ENCODE data around the gene FBXO2. TPM values are rescaled to one million over a fixed set of nuclear protein-coding genes. Genes with fewer than 3 reads are reported as not detected.

Gene FBXO2
- total and polyA plus RNA-seq, 5 experiments from 2014 or later = 2.3 to 5.4 (median 3.6) TPM

GRCh38 chr1:11691928-11692711, 37.9 kb upstream of the FBXO2 start:
- Mint-ChIP-seq H3K27ac (peak overlapping the region in 3 of 10 donors; percentile 48 to 80 (median 68)), H3K36me3 (peaks cover 0 to 5% (median 0%) of the 10 kb centered on the region in 3 donors), H3K4me3 (peak overlapping the region; percentile 70 to 90 (median 79)), H3K9me3 (no peaks in the 10 kb centered on the region), H3K4me1 (peaks cover 15 to 39% (median 33%) of the 10 kb centered on the region in 4 donors), H3K27me3 (peaks cover 19 to 57% (median 31%) of the 10 kb centered on the region in 5 donors)
- POLR2A ChIA-PET = no interaction called here
- ATAC-seq (no peak), DNase-seq (no peak)

GRCh38 chr1:11691302-11691914, 37.2 kb upstream of the FBXO2 start, which contains the start of gene DRAXIN:
DRAXIN (plus strand) TSS chr1:11691710; CDS start chr1:11706259, 14,549 bp downstream.
- peaks cover 19 to 59% (median 31%) of the 10 kb centered on the region in 5 donors for H3K27me3 Mint-ChIP-seq
- peaks cover 0 to 5% (median 0%) of the 10 kb centered on the region in 3 donors for H3K36me3 Mint-ChIP-seq
- peak within 1 kb of the TSS; percentile 70 to 90 (median 80) for H3K4me3 Mint-ChIP-seq
- DNase-seq = peak in 2 of 10 donors; percentile 13 to 15
- POLR2A ChIA-PET = interaction anchor here (0.7 to 1.2 kb wide), 3 partner anchors 28 to 477 kb away, joined by 3 read pairs; no protein-coding TSS in a partner anchor
- ATAC-seq = peak; percentile 40 to 51
- H3K27ac Mint-ChIP-seq = peak within 1 kb of the TSS in 5 of 10 donors; percentile 31 to 80 (median 48)
- H3K4me1 Mint-ChIP-seq = peaks cover 15 to 39% (median 32%) of the 10 kb centered on the region in 4 donors
- no peaks in the 10 kb centered on the region for H3K9me3 Mint-ChIP-seq

GRCh38 chr1:11690397-11691301, 36.4 kb upstream of the FBXO2 start:
- DNase-seq = no peak
- peaks cover 15 to 39% (median 32%) of the 10 kb centered on the region in 4 donors for H3K4me1 Mint-ChIP-seq
- no peaks in the 10 kb centered on the region for H3K9me3 Mint-ChIP-seq
- H3K4me3 Mint-ChIP-seq = peak overlapping the region; percentile 45 to 83 (median 74)
- H3K36me3 Mint-ChIP-seq = peaks cover 0 to 5% (median 0%) of the 10 kb centered on the region in 3 donors
- ATAC-seq = peak; percentile 2 to 11
- peak overlapping the region in 2 of 10 donors; percentile 31 to 41 for H3K27ac Mint-ChIP-seq
- POLR2A ChIA-PET = interaction anchor here (0.6 to 1.2 kb wide), 6 partner anchors 9 to 478 kb away, joined by 3 to 4 read pairs (median 3); no protein-coding TSS in a partner anchor
- H3K27me3 Mint-ChIP-seq = peaks cover 20 to 65% (median 31%) of the 10 kb centered on the region in 5 donors

- Mint-ChIP-seq H3K27me3 (peaks cover 20 to 59% (median 31%) of the 10 kb centered on the region in 5 donors), H3K27ac (no peak overlapping the region), H3K4me1 (peaks cover 15 to 32% (median 26%) of the 10 kb centered on the region in 4 donors), H3K36me3 (peaks cover 0 to 5% (median 0%) of the 10 kb centered on the region in 3 donors), H3K4me3 (no peak overlapping the region), H3K9me3 (no peaks in the 10 kb centered on the region)
- POLR2A ChIA-PET = no interaction called here
- no peak for ATAC-seq
- DNase-seq = no peak
Observed at GRCh38 chr1:11688506-11688905, 34.3 kb upstream of the FBXO2 start.

- POLR2A ChIA-PET = no interaction called here
- Mint-ChIP-seq H3K36me3 (peaks cover 0 to 3% (median 0%) of the 10 kb centered on the region in 3 donors), H3K4me1 (peaks cover 4 to 14% (median 10%) of the 10 kb centered on the region in 4 donors), H3K9me3 (no peaks in the 10 kb centered on the region), H3K27ac (no peak overlapping the region), H3K4me3 (no peak overlapping the region), H3K27me3 (peaks cover 13 to 37% (median 18%) of the 10 kb centered on the region in 5 donors)
- no peak for DNase-seq
- no peak for ATAC-seq
Observed at GRCh38 chr1:11685210-11685752, 31.1 kb upstream of the FBXO2 start.

GRCh38 chr1:11684070-11684469, 29.8 kb upstream of the FBXO2 start:
- ATAC-seq = no peak
- Mint-ChIP-seq H3K27me3 (peaks cover 5 to 25% (median 11%) of the 10 kb centered on the region in 5 donors), H3K36me3 (no peaks in the 10 kb centered on the region), H3K27ac (peak overlapping the region in 1 of 10 donors; percentile 52), H3K4me3 (no peak overlapping the region), H3K9me3 (no peaks in the 10 kb centered on the region), H3K4me1 (peaks cover 2 to 20% (median 13%) of the 10 kb centered on the region in 4 donors)
- DNase-seq = no peak
- POLR2A ChIA-PET = interaction anchor here (3.8 kb wide), 1 partner anchor 35 kb away, joined by 30 read pairs; no protein-coding TSS in a partner anchor

- peak overlapping the region in 3 of 10 donors; percentile 24 to 59 (median 45) for H3K4me3 Mint-ChIP-seq
- no peak overlapping the region for H3K27ac Mint-ChIP-seq
Observed at GRCh38 chr1:11682799-11683198, 28.6 kb upstream of the FBXO2 start.

GRCh38 chr1:11682287-11682771, 28.1 kb upstream of the FBXO2 start:
- DNase-seq = no peak
- no peak for ATAC-seq
- Mint-ChIP-seq H3K27ac (peak overlapping the region in 6 of 10 donors; percentile 13 to 83 (median 52)), H3K4me1 (peaks cover 4 to 25% (median 16%) of the 10 kb centered on the region in 4 donors), H3K36me3 (peaks cover 0 to 8% (median 0%) of the 10 kb centered on the region in 3 donors), H3K9me3 (no peaks in the 10 kb centered on the region), H3K4me3 (peak overlapping the region in 9 of 10 donors; percentile 39 to 98 (median 87)), H3K27me3 (peaks cover 0 to 8% (median 3%) of the 10 kb centered on the region in 5 donors)
- POLR2A ChIA-PET = interaction anchor here (0.9 to 3.8 kb wide), 9 partner anchors 8 to 54 kb away, joined by 3 to 30 read pairs (median 4); partner anchors contain the start of genes AGTRAP and FBXO6

More at GRCh38 chr1:11682799-11683198, 28.6 kb upstream of the FBXO2 start:
- ATAC-seq (no peak), DNase-seq (no peak)
- POLR2A ChIA-PET = interaction anchor here (0.9 to 3.8 kb wide), 4 partner anchors 12 to 48 kb away, joined by 3 to 30 read pairs (median 12); partner anchors contain the start of gene FBXO6
- Mint-ChIP-seq H3K4me1 (peaks cover 4 to 25% (median 16%) of the 10 kb centered on the region in 4 donors), H3K9me3 (no peaks in the 10 kb centered on the region), H3K27me3 (peaks cover 3 to 12% (median 6%) of the 10 kb centered on the region in 5 donors), H3K36me3 (peaks cover 0 to 8% (median 0%) of the 10 kb centered on the region in 3 donors)

- POLR2A ChIA-PET = interaction anchor here (0.9 to 3.8 kb wide), 7 partner anchors 9 to 55 kb away, joined by 3 to 30 read pairs (median 4); partner anchors contain the start of genes AGTRAP and FBXO6
- ATAC-seq (peak; percentile 86), DNase-seq (peak; percentile 82 to 95 (median 88))
- Mint-ChIP-seq H3K36me3 (peaks cover 0 to 8% (median 0%) of the 10 kb centered on the region in 3 donors), H3K4me1 (peaks cover 4 to 25% (median 16%) of the 10 kb centered on the region in 4 donors), H3K27ac (peak within 1 kb of the TSS; percentile 61 to 95 (median 92)), H3K9me3 (no peaks in the 10 kb centered on the region), H3K4me3 (peak within 1 kb of the TSS; percentile 85 to 99 (median 92)), H3K27me3 (peaks cover 0 to 4% (median 2%) of the 10 kb centered on the region in 5 donors)
Observed at GRCh38 chr1:11681071-11681771, 27.0 kb upstream of the FBXO2 start, which contains the start of gene MAD2L2. MAD2L2 (minus strand) TSS chr1:11681148; CDS start chr1:11680601, 547 bp downstream.

- peak in 1 of 10 donors; percentile 32 for DNase-seq
- Mint-ChIP-seq H3K27ac (peak overlapping the region in 8 of 10 donors; percentile 11 to 95 (median 70)), H3K27me3 (no peaks in the 10 kb centered on the region), H3K4me3 (peak overlapping the region; percentile 80 to 98 (median 84)), H3K4me1 (peaks cover 4 to 25% (median 16%) of the 10 kb centered on the region in 4 donors), H3K9me3 (no peaks in the 10 kb centered on the region), H3K36me3 (peaks cover 0 to 15% (median 0%) of the 10 kb centered on the region in 3 donors)
- peak in 1 of 2 donors; percentile 13 for ATAC-seq
- POLR2A ChIA-PET = interaction anchor here (0.7 to 3.8 kb wide), 4 partner anchors 16 to 620 kb away, joined by 3 to 30 read pairs (median 13); partner anchors contain the start of gene FBXO6
Observed at GRCh38 chr1:11680270-11681070, 26.2 kb upstream of the FBXO2 start.
